WTC11 (cell line): ENCODE results near the gene MATN3.

Experiments used
- CREB1 ChIP-seq: sonication (generic); formaldehyde crosslinking; IDR thresholded peaks from 2 replicates; pipeline ENCODE4 v1.8.0; 2023; ENCODE audit warnings: mild to moderate bottlenecking, missing genetic modification reagents
- CTCF ChIP-seq: fragments of 200-600 bp; IDR thresholded peaks from 2 replicates; pipeline ENCODE4 v1.8.0; 2022; ENCODE audit warnings: antibody characterized with exemption

DNA sequence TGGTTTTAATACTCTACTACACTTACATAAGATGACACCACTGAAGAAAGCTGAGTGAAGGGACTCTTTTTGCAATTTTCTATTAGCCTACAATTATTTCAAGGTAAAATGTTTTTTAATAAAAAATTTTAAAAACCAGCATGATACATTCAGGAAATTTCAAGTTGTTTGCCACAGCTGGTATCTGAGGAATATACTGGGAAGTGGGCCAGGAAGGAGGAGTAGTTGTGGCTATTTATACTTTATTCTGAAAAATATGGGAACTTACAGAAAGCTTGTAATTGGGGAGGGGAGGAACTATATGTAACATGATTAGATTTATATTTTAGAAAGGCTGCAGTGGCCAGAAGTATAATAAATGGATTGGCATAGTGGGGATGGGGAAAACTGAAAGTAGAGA lies 63.4 kb downstream of the MATN3 start:
- TF ChIP-seq CTCF (no peak), CREB1 (CRISPR knock-in tag) (no peak)
